Measurements from ENCODE around the gene PJA2. TPM values are rescaled to one million over a fixed set of nuclear protein-coding genes. Genes with fewer than 3 reads are reported as not detected.

PJA2 gene
- polyA plus RNA-seq, 2 of the 4 experiments (the other 2 are of a cell fraction), result 24.9 to 56.5 TPM

GRCh38 chr5:109340351-109340750 lies 69.4 kb downstream of the PJA2 start:
- H3K4me3 ChIP-seq, result no peak overlapping the region
- H3K4me1 ChIP-seq, result no peaks in the 10 kb centered on the region
- no peak overlapping the region for H3K27ac ChIP-seq
- ATAC-seq, result no peak
- ChIA-PET CTCF (no interaction called here), POLR2A (no interaction called here)
- H3K4me2 ChIP-seq, result no peak overlapping the region
- no peak for TF ChIP-seq EP300 (IDR thresholded peaks at IDR 0.05)
- no peak for TF ChIP-seq FOXS1 (CRISPR knock-in tag; IDR thresholded peaks at IDR 0.05)
- no peak for TF ChIP-seq RARB (CRISPR knock-in tag; IDR thresholded peaks at IDR 0.05)
- TF ChIP-seq EHMT2 (IDR thresholded peaks at IDR 0.05; ENCODE audit: low read depth), result no peak
- TF ChIP-seq MYC (IDR thresholded peaks at IDR 0.05; ENCODE audit: borderline replicate concordance, low read length), result no peak
- TF ChIP-seq CBX2 (IDR thresholded peaks at IDR 0.05; ENCODE audit: borderline replicate concordance, low read depth), result no peak
- no peak for TF ChIP-seq TP53 (CRISPR knock-in tag; IDR thresholded peaks at IDR 0.05)
- no peak for TF ChIP-seq ELK1 (IDR thresholded peaks at IDR 0.05; ENCODE audit: low read depth, low read length)
- TF ChIP-seq HOXB5 (CRISPR knock-in tag; IDR thresholded peaks at IDR 0.05), result no peak
- no peak for TF ChIP-seq PBX3 (IDR thresholded peaks at IDR 0.05)
- no peak for TF ChIP-seq GATA3 (IDR thresholded peaks at IDR 0.05; ENCODE audit: borderline replicate concordance)
- H3K9me3 ChIP-seq, result no peaks in the 10 kb centered on the region
- 77% methylated on average over 4 of the region's 5 CpGs for WGBS (ENCODE audit: missing lambda C conversion rate)
- FAIRE-seq, result no peak
- DNase-seq (ENCODE audit: low read depth in 1 of 2, low spot score in 1 of 2), result no peak

- no peaks in the 10 kb centered on the region for H3K4me1 ChIP-seq
- no peak overlapping the region for H3K27ac ChIP-seq
- H3K9me3 ChIP-seq, result no peaks in the 10 kb centered on the region
- no peak for FAIRE-seq
- ATAC-seq, result no peak
- CTCF ChIA-PET, result no interaction called here
- DNase-seq (ENCODE audit: low read depth in 1 of 2, low spot score in 1 of 2), result no peak
- H3K4me2 ChIP-seq, result no peak overlapping the region
- no peak overlapping the region for H3K4me3 ChIP-seq
- POLR2A ChIA-PET, result no interaction called here
- TF ChIP-seq HEYL (CRISPR knock-in tag; IDR thresholded peaks at IDR 0.05), result no peak
Measured at GRCh38 chr5:109335114-109335513, 74.7 kb downstream of the PJA2 start.

GRCh38 chr5:109334056-109334455 lies 75.7 kb downstream of the PJA2 start:
- FAIRE-seq (no peak), DNase-seq (ENCODE audit: low read depth in 1 of 2, low spot score in 1 of 2) (no peak), ATAC-seq (no peak)
- no peak for TF ChIP-seq JUNB (IDR thresholded peaks at IDR 0.05)
- TF ChIP-seq CEBPB (IDR thresholded peaks at IDR 0.05), result peak in 1 of 2 experiments; percentile 22; a peak in 1 of 4 replicates
- Histone ChIP-seq H3K27ac (no peak overlapping the region), H3K4me1 (no peaks in the 10 kb centered on the region), H3K4me2 (no peak overlapping the region), H3K9me3 (no peaks in the 10 kb centered on the region), H3K4me3 (no peak overlapping the region)
- WGBS (ENCODE audit: missing lambda C conversion rate), result 100% methylated on average over 1 of the region's 1 CpG
- ChIA-PET POLR2A (no interaction called here), CTCF (no interaction called here)

- H3K9me3 ChIP-seq, result no peaks in the 10 kb centered on the region
- FAIRE-seq, result no peak
- no peak for ATAC-seq
- no peak for TF ChIP-seq PHF8 (IDR thresholded peaks at IDR 0.05; ENCODE audit: borderline replicate concordance, low read depth)
- no peak for TF ChIP-seq MAFK (IDR thresholded peaks at IDR 0.05; ENCODE audit: partially characterized antibody)
- no peak for TF ChIP-seq KDM1A (IDR thresholded peaks at IDR 0.05; ENCODE audit: low read depth)
- H3K4me2 ChIP-seq, result no peak overlapping the region
- CTCF ChIA-PET, result no interaction called here
- 92% methylated on average over 4 of the region's 4 CpGs for WGBS (ENCODE audit: missing lambda C conversion rate)
- H3K27ac ChIP-seq, result no peak overlapping the region
- H3K4me3 ChIP-seq, result no peak overlapping the region
- DNase-seq (ENCODE audit: low read depth in 1 of 2, low spot score in 1 of 2), result no peak
- POLR2A ChIA-PET, result no interaction called here
- H3K4me1 ChIP-seq, result no peaks in the 10 kb centered on the region
Measured at GRCh38 chr5:109329333-109330237, 80.2 kb downstream of the PJA2 start.
